ENCODE results near the gene FBXO11.

GRCh38 chr2:47799031-47799609 lies 107.2 kb downstream of the FBXO11 start:
- TF ChIP-seq MXI1 (IDR thresholded peaks at IDR 0.05; ENCODE audit: borderline replicate concordance, low read depth, low read length), result no peak
- TF ChIP-seq MAZ (IDR thresholded peaks at IDR 0.05; ENCODE audit: borderline replicate concordance, low read depth, low read length), result no peak
- no peak for TF ChIP-seq POLR2A (IDR thresholded peaks at IDR 0.05; ENCODE audit: low read depth, low read length)
- TF ChIP-seq, protein P1, sequence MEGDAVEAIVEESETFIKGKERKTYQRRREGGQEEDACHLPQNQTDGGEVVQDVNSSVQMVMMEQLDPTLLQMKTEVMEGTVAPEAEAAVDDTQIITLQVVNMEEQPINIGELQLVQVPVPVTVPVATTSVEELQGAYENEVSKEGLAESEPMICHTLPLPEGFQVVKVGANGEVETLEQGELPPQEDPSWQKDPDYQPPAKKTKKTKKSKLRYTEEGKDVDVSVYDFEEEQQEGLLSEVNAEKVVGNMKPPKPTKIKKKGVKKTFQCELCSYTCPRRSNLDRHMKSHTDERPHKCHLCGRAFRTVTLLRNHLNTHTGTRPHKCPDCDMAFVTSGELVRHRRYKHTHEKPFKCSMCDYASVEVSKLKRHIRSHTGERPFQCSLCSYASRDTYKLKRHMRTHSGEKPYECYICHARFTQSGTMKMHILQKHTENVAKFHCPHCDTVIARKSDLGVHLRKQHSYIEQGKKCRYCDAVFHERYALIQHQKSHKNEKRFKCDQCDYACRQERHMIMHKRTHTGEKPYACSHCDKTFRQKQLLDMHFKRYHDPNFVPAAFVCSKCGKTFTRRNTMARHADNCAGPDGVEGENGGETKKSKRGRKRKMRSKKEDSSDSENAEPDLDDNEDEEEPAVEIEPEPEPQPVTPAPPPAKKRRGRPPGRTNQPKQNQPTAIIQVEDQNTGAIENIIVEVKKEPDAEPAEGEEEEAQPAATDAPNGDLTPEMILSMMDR (conservative IDR thresholded peaks at IDR 0.05; ENCODE audit: low read depth, low read length), result no peak
- TF ChIP-seq ELK1 (IDR thresholded peaks at IDR 0.05; ENCODE audit: borderline replicate concordance, low read depth, low read length), result no peak
- TF ChIP-seq RAD21 (IDR thresholded peaks at IDR 0.05; ENCODE audit: low read length), result no peak
- no peak for TF ChIP-seq FOS (IDR thresholded peaks at IDR 0.05; ENCODE audit: low read depth, low read length)
- TF ChIP-seq, protein P2, sequence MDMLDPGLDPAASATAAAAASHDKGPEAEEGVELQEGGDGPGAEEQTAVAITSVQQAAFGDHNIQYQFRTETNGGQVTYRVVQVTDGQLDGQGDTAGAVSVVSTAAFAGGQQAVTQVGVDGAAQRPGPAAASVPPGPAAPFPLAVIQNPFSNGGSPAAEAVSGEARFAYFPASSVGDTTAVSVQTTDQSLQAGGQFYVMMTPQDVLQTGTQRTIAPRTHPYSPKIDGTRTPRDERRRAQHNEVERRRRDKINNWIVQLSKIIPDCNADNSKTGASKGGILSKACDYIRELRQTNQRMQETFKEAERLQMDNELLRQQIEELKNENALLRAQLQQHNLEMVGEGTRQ (IDR thresholded peaks at IDR 0.05; ENCODE audit: low read depth, low read length), result no peak
- TF ChIP-seq CEBPB (IDR thresholded peaks at IDR 0.05; ENCODE audit: low read depth, low read length), result no peak
- TF ChIP-seq CHD1 (IDR thresholded peaks at IDR 0.05; ENCODE audit: low read depth, low read length), result no peak
- TF ChIP-seq SMC3 (IDR thresholded peaks at IDR 0.05; ENCODE audit: low read depth, low read length), result no peak
- no peak for TF ChIP-seq MAFK (IDR thresholded peaks at IDR 0.05; ENCODE audit: low read depth, low read length)
- TF ChIP-seq BHLHE40 (IDR thresholded peaks at IDR 0.05; ENCODE audit: low read depth, low read length), result no peak
- TF ChIP-seq NFE2L2 (IDR thresholded peaks at IDR 0.05; ENCODE audit: low read depth, low read length), result no peak
